HG02623 (cell line): ENCODE data around the gene STK24.

Experiments used
- ATAC-seq: cut with Tn5 transposase; IDR thresholded peaks from one replicate; pipeline ENCODE4 v1.9.1; 2021; ENCODE audit warnings: moderate library complexity; ENCODE audit not compliant: unreplicated experiment

The STK24 gene

GRCh38 chr13:98514288-98514687 lies 62.6 kb downstream of the STK24 start:
- no peak for ATAC-seq

- ATAC-seq = no peak
These were observed 63.1 kb downstream of the STK24 start for GRCh38 chr13:98513837-98514236.

DNA sequence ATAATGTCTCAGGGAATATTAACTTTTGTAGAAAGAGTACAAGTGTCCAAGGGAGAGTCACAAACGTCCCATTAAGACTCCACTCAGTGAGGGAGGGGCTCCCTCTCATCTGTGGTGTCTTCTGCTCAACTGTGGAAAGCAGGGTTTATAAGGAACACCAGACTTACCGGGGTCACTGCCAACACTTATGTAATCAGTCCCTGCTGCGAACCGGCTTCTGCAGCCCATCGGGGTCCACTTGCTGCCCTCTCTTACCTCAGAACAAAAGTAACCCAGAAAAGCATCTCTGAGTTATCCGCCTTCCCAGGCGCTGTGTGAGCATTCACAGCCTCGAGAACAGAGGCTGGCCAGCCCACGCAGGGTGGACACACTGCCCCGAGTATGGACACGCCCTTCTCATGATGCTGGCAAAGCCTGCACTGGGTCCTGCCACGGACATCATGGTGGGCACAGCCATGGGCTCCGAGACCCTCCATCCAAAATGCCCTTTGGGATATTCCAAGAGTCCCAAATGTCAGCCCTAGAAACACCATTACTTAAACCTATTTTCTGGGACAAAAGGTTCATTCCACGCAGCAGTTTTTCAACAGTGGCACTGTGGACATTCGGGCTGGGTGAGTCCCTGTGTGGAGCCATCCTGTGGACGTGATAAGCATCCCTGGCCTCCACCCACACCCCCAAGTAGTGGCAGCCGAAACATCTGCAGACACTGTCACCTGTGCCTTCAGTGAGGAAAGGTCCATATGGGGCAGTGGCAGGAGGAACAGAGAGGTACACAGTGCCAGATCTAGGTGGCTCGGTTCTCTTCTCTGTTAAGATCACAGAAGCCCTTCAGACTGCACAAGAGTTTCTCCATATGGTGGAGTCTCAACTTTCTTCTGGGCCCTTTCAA lies 63.9 kb downstream of the STK24 start:
- no peak for ATAC-seq

DNA sequence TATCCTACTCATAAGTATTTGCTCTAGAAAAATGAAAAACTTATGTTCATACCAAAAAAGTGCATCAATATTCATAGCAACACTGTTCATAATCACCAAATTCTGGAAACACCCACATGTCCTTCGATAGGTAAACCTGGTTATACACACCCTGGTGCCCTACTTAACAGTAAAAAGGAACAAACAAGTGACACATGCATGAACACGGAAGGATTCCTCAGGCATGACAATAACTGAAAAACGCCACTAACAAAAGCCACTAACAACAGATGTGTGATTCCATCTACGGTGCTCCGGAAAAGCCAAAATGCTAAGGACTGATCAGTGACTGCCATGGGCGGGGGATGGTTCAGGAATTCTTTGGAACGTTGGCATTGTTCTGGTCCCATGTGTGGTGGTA lies 65.5 kb downstream of the STK24 start:
- no peak for ATAC-seq

- no peak for ATAC-seq
These were observed 66.8 kb downstream of the STK24 start for GRCh38 chr13:98510156-98510509.

GRCh38 chr13:98509271-98510155 lies 67.4 kb downstream of the STK24 start:
- peak; percentile 41 for ATAC-seq

DNA sequence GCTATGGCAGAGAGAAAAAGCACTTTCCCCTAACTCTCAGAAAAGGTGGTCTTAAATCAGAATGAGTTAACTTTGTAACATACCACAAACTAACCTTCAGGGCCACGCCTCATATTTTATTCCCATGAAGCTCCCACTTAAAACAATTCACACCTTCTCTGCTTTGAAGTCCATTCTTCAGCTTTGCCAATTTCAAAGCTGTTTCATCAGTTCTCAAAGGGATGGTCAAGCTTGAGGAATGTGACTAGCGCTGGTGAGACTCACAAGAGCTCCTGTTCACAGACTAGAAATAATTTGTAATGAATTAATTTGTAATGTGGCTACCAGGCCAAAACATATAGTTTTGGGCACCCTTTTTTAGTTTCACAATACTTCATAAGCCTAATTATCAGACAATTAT lies 68.2 kb downstream of the STK24 start:
- no peak for ATAC-seq

GRCh38 chr13:98508280-98508679 lies 68.6 kb downstream of the STK24 start:
- no peak for ATAC-seq

DNA sequence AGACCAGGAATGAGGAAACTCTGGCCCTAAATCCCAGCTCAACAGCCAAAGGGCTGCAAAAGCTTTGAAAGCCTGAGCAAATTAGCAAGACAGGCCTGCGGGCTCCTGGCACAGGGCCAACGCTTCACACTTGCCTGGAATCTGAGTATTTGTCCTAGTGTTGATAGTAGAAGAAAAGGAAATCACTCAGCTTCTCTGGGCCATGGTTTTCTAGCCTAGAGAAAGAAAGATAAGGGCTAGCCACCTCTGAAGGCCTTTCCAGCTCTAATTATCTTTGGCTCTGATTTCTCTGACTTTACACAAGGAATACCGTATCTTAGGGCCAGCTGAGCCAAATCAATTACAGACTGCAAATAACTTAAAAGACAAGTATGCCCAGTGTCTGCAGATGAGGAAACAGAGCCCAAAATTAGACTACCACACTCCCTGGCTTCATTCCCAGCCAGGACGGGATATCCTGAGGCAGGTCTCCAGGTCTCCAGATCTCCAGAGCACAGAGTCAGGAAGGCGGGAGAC lies 69.6 kb downstream of the STK24 start:
- ATAC-seq = no peak

DNA sequence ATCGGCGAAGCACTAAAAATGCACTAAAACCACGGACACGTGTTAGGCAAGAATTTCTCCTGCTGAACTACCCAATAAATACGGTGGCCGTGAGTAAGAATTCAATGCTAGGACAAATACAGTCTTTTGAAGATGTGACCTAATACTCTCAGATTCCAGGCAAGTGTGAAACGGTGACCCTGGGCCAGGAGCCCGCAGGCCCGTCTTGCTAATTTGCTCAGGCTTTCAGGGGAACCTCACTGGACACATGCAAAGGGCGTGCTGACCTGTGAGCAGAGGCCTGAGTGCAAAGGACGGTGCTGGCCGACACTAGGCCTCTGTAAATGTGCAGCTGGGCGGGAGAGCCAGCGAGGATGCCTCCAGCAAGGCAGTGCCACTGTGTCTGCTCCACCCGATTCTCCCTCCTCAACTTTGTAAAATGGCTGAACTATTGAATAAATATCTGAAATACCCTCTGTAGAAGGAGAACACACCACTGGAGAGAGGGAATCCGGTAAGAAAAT lies 70.1 kb downstream of the STK24 start:
- ATAC-seq = no peak

DNA sequence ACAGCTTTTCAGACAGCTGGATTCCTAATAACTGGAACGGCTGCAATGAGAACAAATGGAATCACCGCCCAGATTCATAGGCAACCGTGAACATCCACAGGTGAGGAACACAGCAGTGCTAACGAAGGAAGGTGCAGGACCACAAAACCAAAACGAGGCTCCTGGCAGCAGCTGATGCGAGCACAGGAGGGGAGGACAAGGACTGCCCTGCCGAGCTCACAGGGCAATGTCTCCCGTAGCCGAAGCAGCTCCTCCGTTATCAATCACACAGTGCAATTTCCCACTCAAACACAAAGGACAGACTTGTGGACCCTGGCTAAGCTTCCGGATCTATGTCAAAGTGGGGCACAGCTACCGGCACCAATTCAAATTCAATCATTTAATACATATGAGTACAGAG lies 70.6 kb downstream of the STK24 start:
- ATAC-seq = no peak

GRCh38 chr13:98505217-98505616 lies 71.7 kb downstream of the STK24 start:
- ATAC-seq = no peak

- no peak for ATAC-seq
These were observed 72.4 kb downstream of the STK24 start for GRCh38 chr13:98504371-98504963.

GRCh38 chr13:98504029-98504351 lies 72.9 kb downstream of the STK24 start:
- no peak for ATAC-seq

DNA sequence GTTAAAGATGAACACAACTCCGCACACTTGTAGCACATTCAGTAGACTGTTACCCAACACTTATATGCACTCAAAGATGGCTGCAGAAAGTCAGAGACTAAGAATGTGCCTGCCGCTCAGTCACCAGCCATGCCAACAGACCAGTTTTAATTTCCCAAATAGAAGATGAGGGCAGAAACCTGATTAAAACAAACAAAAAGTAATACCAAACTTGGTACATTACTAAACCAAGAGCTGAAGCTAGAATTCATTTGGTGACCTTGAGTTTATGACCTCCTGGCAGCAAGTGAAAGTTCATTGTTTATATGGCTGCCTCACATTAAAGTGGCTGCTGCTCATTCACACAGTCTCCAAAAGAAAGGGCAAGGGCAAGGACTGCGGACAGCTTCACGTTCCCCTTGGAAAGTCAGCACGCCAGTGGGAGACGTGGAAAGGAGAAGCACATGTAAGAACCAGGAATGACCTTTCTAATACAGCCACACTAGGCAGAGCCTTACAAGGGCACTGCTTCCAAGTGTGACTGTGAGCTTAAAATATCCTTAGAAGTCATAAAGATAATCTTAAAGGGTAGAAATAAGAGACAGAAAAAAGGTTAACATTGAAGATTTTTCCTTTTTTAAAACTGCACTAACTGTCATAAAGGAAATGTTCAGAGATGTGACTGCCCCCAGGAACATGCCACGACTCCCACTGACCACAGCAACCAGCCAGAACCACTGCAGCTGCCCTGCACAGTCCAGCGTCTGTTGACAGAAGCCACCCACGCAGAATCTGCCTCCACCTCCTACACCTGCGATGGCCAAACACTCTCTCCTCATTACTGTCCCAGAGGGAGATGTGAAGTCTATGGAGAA lies 73.5 kb downstream of the STK24 start:
- ATAC-seq = no peak

DNA sequence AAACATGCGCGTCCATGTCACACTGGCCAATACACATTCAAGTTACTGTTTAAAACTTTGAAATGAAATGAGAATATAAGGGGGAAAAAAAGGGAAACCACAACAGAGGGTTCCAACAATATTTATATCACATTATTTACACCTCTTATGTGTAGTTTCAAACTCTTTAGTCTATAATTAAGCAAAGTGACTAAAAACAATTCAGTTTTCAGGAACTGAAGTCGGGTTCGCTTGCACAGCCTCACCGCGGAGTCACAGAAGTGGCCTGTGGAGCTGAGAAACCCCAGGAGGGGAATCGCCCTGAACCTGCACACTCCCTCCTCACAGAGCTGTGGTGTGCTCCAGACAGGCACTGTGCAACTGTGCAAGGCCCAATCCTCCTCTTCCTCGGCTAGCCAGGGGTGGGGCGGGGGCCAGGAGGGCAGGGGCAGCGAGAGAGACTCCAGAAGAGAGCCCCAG lies 75.9 kb downstream of the STK24 start:
- peak; percentile 68 for ATAC-seq

GRCh38 chr13:98496966-98497365 lies 79.9 kb downstream of the STK24 start:
- ATAC-seq = no peak

GRCh38 chr13:98496479-98496791 lies 80.5 kb downstream of the STK24 start:
- no peak for ATAC-seq

DNA sequence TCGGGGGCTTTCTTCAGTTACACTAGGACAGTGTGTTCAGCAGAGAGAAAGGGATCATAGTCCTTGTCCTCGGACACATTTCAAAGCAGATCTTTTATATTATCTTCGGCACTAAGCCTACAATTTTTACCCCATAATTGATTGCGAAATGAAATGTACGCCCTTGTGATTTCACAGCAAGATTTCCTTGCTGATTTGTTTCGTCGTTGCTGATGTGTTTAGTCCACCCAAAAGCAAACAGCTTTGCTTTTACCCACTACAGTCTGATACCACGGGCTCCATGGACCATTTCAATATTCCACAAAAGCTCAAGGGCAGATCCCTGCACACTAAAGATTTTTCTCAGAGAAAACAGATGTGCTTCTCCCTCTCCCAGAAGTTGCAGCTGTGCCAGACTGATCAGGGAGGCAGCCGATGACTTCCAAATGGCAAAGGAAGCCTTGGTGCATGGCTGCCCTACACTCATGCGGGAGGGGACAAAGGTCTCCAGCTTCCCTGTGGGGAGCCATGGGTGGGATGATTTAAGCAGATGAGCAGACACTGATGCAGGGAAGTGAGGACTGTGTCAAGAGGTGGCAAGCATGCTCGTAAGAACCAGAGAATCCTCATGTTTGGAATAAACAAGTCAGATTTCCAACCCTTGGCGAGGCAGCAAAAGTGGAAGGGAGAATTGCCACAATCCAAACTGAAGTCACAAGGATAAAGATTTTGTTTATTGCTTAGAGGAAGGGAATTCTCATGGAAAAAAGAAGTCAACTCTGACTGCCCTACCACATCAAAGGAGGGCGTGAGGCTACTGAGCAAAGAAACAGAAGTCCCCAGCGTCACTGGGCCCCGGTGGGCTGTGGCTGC lies 81.1 kb downstream of the STK24 start:
- no peak for ATAC-seq

DNA sequence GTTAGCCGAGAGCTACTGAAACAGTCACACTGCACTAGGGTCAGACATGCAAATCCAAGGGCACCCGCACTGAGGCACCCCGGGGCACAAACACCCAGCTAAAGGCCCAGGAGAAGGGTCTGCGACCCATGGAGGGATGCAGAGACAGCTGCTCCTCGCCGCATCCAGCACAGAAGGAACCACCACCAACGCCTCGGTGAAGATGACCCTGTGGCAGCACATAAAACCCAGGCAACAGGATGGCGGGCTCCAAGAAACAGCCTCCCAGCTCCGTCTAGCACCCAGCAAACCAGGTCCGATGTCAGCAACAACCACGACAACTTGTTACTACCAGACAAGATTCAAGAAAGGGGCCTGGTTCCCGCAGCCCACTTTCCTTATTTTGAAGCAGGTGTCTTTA lies 82.1 kb downstream of the STK24 start:
- no peak for ATAC-seq
